ENCODE data around the gene LHFPL3.

- TF ChIP-seq CTCF (IDR thresholded peaks at IDR 0.05) (no peak), POLR2A (IDR thresholded peaks at IDR 0.05) (no peak)
Observed at GRCh38 chr7:104891949-104892348, 563.5 kb downstream of the LHFPL3 start.

Measured in adrenal gland (tissue), 5 donors.